ENCODE measurements around the gene PDE4B. TPM values are rescaled to one million over a fixed set of nuclear protein-coding genes. Genes with fewer than 3 reads are reported as not detected.

The PDE4B gene
- total and polyA plus RNA-seq, 9 of the 15 experiments (the other 6 are each of a cell fraction or from before 2014, with no cell fraction given) = 0.09 TPM; not detected in 8

- CTCF ChIA-PET (ENCODE audit: low intra/inter-chr PET ratio) = no interaction called here
- H3K4me2 ChIP-seq (ENCODE audit: insufficient read depth, low read length) = no peak overlapping the region
- TF ChIP-seq GATA2 (CRISPR knock-in tag; IDR thresholded peaks at IDR 0.05) = no peak
- no peak for TF ChIP-seq ZNF282 (CRISPR knock-in tag; IDR thresholded peaks at IDR 0.05)
- no peak for TF ChIP-seq DIDO1 (tag; IDR thresholded peaks at IDR 0.05; ENCODE audit: low read depth)
- TF ChIP-seq OTX1 (CRISPR knock-in tag; IDR thresholded peaks at IDR 0.05) = no peak
- no peak for TF ChIP-seq POLR2AphosphoS2 (IDR thresholded peaks at IDR 0.05; ENCODE audit: low read length)
- no peak for TF ChIP-seq PATZ1 (CRISPR knock-in tag; IDR thresholded peaks at IDR 0.05; ENCODE audit: borderline replicate concordance)
- TF ChIP-seq, protein P1, sequence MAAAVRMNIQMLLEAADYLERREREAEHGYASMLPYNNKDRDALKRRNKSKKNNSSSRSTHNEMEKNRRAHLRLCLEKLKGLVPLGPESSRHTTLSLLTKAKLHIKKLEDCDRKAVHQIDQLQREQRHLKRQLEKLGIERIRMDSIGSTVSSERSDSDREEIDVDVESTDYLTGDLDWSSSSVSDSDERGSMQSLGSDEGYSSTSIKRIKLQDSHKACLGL (CRISPR knock-in tag; IDR thresholded peaks at IDR 0.05; ENCODE audit: borderline replicate concordance, poor library complexity, severe bottlenecking) = no peak
- TF ChIP-seq, protein P2, sequence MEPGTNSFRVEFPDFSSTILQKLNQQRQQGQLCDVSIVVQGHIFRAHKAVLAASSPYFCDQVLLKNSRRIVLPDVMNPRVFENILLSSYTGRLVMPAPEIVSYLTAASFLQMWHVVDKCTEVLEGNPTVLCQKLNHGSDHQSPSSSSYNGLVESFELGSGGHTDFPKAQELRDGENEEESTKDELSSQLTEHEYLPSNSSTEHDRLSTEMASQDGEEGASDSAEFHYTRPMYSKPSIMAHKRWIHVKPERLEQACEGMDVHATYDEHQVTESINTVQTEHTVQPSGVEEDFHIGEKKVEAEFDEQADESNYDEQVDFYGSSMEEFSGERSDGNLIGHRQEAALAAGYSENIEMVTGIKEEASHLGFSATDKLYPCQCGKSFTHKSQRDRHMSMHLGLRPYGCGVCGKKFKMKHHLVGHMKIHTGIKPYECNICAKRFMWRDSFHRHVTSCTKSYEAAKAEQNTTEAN (CRISPR knock-in tag; IDR thresholded peaks at IDR 0.05) = no peak
- TF ChIP-seq U2AF1 (optimal IDR thresholded peaks at IDR 0.05; ENCODE audit: low read depth, low read length) = no peak
- TF ChIP-seq MCM7 (IDR thresholded peaks at IDR 0.05) = no peak
- no peak for TF ChIP-seq PCBP1 (IDR thresholded peaks at IDR 0.05; ENCODE audit: low read depth, low read length, poor library complexity, severe bottlenecking)
- no peak for TF ChIP-seq ZNF431 (CRISPR knock-in tag; IDR thresholded peaks at IDR 0.05)
- TF ChIP-seq ZNF764 (CRISPR knock-in tag; IDR thresholded peaks at IDR 0.05; ENCODE audit: low read depth) = no peak
Measured at GRCh38 chr1:66175098-66175497, 382.4 kb downstream of the PDE4B start.

More at GRCh38 chr1:66175098-66175497, 382.4 kb downstream of the PDE4B start:
- no peaks in the 10 kb centered on the region for H3K4me1 ChIP-seq (replicated peaks in 1 of 2; ENCODE audit: control insufficient read depth in 2 of 2, insufficient read depth in 2 of 2, low read length in 2 of 2)
- no peak for DNase-seq (ENCODE audit: extremely low read depth in 1 of 4, low spot score in 3 of 4)
- 4% methylated on average over 1 of the region's 1 CpG for WGBS (ENCODE audit: insufficient coverage, low coverage, missing lambda C conversion rate)
- no peaks in the 10 kb centered on the region for H4K20me1 ChIP-seq (replicated peaks; ENCODE audit: control insufficient read depth, insufficient read depth, low read length)
- no peaks in the 10 kb centered on the region for H3K27me3 ChIP-seq (ENCODE audit: control insufficient read depth in 2 of 2, insufficient read depth in 2 of 2, low read length in 2 of 2)
- no peaks in the 10 kb centered on the region for H3K79me2 ChIP-seq (ENCODE audit: control insufficient read depth, insufficient read depth, low read length)
- H2AFZ ChIP-seq (ENCODE audit: low read depth, low read length) = no peak overlapping the region
- H3K9me3 ChIP-seq (replicated peaks; ENCODE audit: control insufficient read depth, insufficient read depth, low read depth, low read length) = no peaks in the 10 kb centered on the region
- BruUV-seq (replicated peaks) = no TSS peak
- no peak for FAIRE-seq
- POLR2A ChIA-PET = no interaction called here
- intact Hi-C loops (cut with micrococcal nuclease) (no loop called here), in situ Hi-C loops (cut with MboI) (no loop called here)
- ATAC-seq = no peak
- no peaks in the 10 kb centered on the region for H3K9me1 ChIP-seq (ENCODE audit: control insufficient read depth, insufficient read depth, low read length)
- no peaks in the 10 kb centered on the region for H3K36me3 ChIP-seq (ENCODE audit: control insufficient read depth, insufficient read depth, low read length)
- H3K4me3 ChIP-seq = no peak overlapping the region
- no peak overlapping the region for H3K9ac ChIP-seq (ENCODE audit: insufficient read depth in 1 of 2, low read depth in 2 of 2, low read length in 2 of 2)
- H3K27ac ChIP-seq (ENCODE audit: extremely low read depth, low read depth, low read length) = no peak overlapping the region
